AG08395 (cell line): ENCODE results near the gene GRIK5.
"Not testable (repeated sequence)": the region's sequence is repeated elsewhere in the genome, so short reads cannot be mapped to it uniquely, and the experiment has no call there.

Source experiments
- DNase-seq: peaks from one replicate; pipeline ENCODE4 v3.0.0; 2012; ENCODE audit warnings: mixed read lengths, low spot score

Gene GRIK5

GRCh38 chr19:42017040-42017439 lies 53.0 kb downstream of the GRIK5 start:
- no peak for DNase-seq

DNA sequence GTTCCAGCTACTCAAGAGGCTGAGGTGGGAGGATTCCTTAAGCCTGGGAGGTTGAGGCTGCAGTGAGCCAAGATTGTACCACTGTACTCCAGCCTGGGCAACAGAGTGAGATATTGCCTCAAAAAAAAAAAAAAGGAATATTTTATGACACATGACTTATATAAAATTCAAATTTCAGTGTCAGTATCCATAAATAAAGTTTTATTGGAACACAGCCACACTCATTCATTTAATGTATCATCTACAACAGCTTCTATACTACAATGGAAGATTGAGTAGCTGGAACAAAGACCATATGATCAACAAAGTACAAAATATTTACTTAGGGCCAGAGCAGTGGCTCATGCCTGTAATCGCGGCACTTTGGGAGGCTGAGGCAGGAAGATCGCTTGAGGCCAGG lies 57.3 kb downstream of the GRIK5 start:
- DNase-seq: not testable (repeated sequence)

GRCh38 chr19:42010245-42011126 lies 59.5 kb downstream of the GRIK5 start:
- no peak for DNase-seq

DNA sequence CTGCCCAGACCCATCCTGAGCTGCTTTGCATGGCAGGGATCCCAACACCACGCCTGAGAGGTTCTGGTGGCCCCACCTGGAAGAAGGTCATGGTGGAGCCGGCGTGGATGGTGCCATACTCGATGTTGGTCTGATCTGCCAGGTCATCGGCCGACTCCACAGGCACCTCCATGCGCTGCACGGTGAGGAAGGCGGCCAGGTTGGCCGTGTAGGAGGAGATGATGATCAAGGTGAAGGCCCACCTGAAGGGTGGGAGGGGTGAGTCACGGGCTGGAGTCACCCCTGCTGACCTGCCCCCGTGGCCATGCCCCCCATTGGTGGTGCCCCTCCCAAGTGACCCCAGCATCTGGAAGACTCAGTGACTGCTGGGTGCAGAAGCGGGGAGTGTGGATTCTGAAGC lies 63.4 kb downstream of the GRIK5 start:
- no peak for DNase-seq

DNA sequence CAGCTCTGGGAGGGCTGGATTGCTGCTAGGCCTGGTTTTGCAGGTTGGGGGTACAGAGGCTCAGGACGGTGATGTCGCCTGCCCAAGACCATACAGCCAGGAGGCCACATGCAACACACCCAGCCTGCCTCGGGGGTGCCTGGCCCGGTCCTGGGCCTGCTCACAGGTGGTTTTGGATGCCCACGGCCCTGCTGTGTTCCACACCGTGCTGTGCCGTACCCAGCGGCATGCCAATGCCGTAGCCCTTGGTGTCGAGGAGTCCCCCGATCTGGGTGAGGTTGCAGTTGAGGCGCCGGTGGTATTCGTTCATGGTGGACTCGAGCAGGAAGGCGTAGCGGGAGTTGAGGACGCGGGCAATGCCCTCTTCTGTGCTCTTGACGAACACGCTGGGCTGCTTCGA lies 64.5 kb downstream of the GRIK5 start:
- no peak for DNase-seq

- DNase-seq: no peak
These were observed 66.3 kb downstream of the GRIK5 start for GRCh38 chr19:42003506-42004294.

- DNase-seq: no peak
These were observed 70.2 kb downstream of the GRIK5 start for GRCh38 chr19:41999878-42000208.

GRCh38 chr19:41999071-41999877 lies 70.7 kb downstream of the GRIK5 start:
- no peak for DNase-seq

DNA sequence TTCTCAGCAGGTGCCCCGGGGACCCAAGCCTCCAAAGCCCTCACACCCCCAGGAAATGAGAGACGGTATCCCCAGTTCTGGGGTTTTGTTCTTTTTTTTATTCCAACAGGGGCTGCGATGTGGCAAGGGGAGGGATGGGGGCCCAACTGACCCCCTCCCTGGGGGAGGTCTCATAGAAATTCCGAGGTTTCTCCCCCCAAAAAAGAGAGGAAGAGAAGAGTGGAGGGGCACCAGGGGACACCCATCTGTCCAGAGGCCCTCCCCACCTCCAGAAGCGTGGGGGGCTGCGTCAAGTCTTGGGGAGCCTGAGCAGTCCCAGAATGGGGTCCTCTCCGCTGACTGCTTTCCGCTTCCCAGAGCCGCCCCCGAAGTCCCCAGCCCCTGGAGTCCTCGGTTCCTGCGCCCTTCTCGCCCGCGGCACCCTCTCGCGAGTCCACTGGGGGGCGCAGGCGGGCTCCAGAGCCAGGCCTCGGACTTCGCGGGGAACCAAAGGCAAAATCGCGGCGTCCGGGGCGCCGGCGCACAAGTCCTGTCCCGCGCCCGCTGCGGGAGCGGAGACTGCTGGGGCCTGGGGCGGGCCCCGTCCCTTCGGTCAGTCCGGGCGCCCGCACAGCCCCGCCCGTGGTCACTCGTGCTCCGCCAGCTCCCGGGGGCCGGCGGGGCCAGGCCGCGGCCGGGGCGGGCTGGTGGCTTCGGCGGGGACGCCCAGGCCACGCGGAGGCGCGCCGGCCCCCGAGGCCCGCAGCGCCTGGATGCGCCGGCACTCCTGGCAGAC lies 71.6 kb downstream of the GRIK5 start:
- DNase-seq: peak; percentile 76

- DNase-seq: no peak
These were observed 72.2 kb downstream of the GRIK5 start for GRCh38 chr19:41997851-41998229.

GRCh38 chr19:41997121-41997850 lies 72.7 kb downstream of the GRIK5 start:
- peak; percentile 79 for DNase-seq

GRCh38 chr19:41995959-41996797 lies 73.8 kb downstream of the GRIK5 start:
- DNase-seq: no peak

DNA sequence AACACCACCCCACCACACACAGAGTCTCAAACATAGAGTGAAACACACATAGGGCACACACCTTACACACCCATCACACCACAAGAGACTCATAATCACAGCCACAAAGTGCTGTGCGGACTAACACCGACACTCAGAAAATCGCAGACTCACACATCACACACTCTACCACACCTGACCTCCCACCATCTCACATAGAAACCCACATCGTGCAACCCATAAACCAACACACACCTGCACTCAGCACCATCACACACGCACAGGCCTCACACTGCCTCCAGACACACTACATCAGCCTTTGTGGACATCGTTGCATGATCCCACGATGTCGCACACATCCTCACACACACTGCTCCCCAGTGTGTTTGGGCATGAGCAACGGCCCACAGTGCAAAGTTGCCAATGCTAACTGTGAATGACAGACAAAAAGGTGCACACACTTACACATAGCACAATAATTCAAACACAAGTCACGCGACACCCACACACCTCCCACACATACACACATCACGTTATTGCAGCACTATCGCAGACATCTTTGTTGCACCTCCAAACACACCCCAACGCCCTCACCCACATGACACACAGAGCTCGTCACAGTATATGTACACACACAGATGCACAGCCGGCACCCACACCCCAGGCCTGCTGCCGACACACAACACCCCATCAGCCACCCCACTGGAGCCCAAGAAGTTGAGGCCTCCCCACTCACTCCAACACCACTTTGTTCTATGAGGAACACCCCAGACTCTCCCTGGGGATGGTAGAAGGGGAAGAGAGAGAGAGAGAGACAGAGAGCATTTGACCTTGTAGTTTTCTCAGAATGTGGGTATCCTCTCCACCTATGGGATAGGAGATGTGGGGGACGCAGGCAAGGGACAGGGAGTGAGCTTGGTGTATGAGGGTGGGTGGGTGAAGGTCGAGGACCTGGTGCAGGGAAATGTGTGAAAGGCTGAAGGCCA lies 74.7 kb downstream of the GRIK5 start:
- no peak for DNase-seq

- no peak for DNase-seq
These were observed 75.5 kb downstream of the GRIK5 start for GRCh38 chr19:41994521-41994971.

DNA sequence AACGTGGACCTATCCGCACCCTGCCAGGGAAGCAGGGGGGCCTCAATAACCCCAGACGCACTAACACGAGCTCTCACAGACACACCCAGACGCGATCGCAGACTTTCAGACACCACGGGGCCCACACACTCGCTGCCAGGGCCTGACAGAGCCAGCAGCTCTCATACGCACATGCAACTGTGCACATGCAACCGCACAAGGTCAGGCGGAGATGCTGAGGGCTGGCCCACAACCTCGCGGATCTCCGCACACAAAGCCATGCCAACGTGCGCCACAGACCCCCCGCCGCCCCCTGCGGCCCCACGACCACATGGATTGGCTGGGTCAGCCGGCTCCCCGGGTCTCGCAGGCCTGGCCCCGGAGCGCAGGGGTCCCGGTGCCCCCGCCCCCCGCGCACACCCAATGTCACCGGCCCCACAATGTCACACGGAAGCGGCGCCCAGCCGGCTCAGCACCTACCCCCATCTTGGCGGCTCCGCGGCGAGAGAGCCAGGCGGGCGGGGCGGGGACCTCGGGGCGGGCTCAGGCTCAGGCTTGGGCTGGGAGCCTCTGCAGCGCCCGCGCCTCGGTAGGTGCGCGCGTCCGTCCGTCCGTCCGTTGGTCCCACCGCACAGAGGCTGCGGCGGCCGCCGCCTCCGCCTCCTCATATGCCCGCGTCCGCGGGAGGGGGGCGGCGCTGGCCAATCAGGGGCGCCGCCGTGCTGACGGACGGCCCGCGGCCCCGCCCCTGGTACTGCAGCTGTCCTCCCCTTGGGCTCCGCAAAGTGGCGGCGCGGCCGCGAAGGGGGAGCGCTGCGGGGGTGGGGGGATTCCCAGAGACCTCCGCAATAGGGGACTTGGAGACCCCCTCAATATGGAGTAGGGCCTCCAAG lies 76.2 kb downstream of the GRIK5 start, which contains the start of gene ATP1A3:
Gene ATP1A3, minus strand, starts transcription at position 619 of the 872 bp plus-strand sequence. Its CDS starts 154 bp downstream, at position 465.
- DNase-seq: peak; percentile 90

GRCh38 chr19:41991925-41992569 lies 78.0 kb downstream of the GRIK5 start:
- not testable (repeated sequence) for DNase-seq

DNA sequence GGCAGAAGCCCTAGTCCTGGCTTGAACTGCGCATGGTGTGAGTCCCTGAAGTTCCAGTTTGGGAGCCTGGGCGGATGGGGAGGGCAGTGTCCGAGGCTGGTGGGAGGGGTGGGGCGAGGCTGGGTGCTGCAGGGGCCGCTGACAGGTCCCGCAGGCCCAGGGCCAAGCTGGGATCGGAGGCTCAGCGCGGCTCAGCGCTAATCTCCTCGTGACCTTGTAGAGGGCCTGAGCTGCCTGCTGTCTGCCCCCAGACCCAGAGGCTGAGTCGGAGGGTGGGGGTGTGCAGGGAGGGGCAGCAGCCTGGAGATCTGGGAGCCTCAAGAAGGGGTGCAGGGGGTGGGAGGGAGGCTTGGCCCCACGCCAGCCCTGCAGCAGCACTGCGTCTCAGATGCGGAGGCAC lies 79.0 kb downstream of the GRIK5 start:
- DNase-seq: no peak
